SIG-M5 treated with dmso at 0.1 percent for 504 hours (cell line): Measurements from ENCODE around the gene KRT76.
"Not testable (repeated sequence)": the region's sequence is repeated elsewhere in the genome, so short reads cannot be mapped to it uniquely, and the experiment has no call there.

ENCODE experiments used
- DNase-seq: peaks from one replicate; lab custom pipeline; 2025; ENCODE audit not compliant: unreplicated experiment; lab: John Stamatoyannopoulos, UW

The KRT76 gene

DNA sequence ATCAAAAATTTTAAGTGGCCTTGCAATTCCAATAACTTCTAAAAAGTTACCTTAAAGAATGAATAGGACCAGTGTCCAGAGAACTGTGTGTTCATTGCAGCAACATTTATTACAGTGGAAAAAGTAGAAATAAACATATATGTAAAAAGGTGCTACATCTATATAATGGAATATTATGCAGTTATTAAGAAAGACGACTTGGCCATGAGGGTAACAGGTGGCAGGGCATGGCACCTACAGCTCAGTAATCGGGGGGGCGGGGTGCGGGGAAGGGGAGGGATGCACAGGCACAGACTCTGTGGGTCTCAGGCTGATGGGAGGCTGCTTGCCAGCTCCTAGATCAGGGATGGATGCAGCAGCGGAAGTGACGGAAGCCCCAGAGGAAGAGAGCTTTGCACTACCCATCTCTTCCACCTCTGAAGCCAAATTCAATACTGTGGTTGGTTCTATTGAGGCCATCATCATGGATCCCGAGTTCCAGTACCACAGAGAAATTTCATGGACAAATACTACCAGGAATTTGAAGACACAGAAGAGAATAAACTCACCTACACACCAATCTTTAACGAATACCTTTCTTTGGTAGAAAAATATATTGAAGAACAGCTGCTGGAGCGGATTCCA is 14.0 kb downstream of the KRT76 start:
- no peak for DNase-seq

DNA sequence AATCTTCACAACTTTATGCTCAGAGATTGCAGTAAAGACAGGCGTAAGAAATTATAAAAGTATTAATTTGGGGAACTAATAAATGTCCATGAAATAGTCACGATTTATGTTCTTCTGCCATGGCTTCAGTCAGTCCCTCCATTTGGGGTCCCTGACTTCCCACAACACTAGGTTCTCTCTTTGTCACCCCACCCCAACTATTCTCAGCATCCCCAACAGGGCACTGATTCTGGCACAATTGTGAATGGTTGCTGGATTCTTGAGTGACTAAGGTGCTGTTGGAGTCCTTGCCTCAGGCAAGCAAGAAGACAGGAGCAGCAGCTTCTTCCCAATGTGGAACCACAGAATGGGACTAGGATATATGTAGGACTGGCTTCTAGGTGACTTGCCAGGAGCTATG is 15.3 kb downstream of the KRT76 start:
- DNase-seq, result no peak

DNA sequence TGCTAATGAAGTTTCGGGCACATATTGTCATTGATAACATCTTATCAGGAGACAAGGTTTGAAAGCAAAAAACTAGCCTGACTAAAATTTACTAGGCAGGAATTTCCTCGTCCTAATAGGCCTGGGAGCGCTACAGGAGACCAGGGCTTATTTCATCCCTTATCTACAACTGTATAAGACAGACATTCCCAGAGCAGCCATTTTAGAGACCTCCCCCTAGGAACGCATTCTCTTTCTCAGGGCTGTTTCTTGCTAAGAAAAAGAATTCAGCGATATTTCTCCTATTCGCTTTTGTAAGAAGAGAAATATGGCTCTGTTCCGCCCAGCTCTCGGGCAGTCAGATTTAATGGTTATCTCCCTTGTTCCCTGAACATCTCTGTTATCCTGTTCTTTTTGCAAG is 15.9 kb downstream of the KRT76 start:
- DNase-seq, result not testable (repeated sequence)

DNA sequence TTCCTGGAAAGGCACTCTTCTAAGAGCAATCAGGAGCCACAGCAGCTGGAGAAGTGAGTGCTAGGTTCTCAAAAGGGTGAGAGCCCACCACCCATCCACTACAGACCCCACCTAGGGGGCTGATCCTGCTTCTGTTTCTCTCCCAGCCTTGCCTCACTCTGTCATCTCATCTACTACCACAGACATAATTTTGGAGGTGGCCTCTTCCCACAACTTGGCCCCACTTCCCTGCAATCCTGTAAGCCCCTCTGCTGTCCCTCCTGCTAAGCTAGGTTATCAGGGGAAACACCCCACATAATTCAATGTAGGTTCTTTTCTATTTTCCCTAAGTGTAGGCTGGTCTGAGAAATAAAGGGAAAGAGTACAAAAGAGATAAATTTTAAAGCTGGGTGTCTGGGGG is 16.5 kb downstream of the KRT76 start:
- no peak for DNase-seq

DNA sequence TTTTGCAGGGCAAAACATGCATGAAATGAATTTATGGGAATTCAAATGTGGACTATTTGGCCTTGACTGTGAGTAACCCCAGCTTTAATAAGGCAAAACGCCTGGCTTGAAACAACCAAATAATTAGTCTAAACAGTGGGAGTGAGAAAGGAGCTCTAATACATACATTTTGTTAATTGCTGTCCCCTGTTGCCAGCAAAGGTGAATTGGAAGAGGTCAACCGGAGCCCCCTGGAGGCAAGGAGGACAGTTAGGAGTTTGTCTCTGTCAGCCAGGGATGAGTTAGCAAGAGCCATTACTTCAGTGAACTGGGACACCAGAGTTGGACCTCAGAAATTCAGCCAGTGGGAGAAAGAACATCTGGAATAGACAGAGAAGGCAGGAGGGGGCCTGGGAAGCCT is 17.4 kb downstream of the KRT76 start:
- no peak for DNase-seq

DNA sequence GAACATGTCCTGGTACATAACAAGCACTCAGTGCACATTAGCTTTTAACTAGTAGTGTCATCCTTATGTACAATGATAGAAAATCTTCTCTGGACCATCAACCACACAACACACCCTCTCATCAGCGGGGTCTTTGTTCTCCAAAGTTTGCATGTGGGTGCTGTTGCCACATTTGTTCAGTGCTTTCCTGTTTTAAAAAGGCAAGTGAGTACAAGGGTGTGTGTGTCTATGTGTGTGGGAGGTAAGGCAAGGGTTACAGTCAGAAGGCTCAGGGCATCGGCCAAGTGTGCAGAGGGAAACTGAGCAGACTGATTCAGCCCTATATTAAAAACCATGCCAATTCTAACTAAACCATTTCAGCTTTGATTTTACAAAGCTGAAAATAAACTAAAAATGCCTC is 17.9 kb downstream of the KRT76 start:
- no peak for DNase-seq

DNA sequence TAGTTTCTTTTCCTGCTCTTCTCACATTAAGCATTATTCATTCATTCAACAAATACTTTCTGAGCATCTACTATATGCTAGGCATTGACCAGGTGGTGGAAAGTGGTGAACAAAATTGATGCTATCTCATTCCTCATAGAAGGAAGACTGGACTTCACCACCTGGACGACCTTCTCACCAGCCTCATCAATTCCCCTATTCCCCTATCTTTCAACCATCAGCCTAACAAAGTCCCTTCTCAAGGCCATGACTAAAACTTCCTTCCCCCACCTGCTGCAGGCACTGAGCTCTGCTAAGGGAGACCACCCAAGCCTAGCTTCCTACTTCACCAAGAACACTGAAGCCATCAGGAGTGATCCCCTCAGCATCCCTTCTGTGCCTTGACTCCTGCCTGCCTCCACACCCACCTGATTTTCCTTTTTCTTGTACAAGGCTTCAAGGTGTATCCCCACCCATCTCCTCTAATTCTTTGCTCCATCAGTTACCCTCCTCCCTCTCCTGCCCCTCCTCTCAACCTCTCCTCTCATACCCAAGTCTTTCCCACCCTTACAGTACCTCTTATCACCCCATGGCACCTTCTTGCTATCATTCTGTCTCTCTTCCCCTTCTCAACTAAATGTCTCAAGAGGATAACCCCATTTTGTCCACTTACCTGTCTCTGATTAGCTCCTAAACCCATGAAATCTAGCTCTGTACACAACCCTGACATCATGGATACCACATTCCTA is 19.5 kb downstream of the KRT76 start:
- no peak for DNase-seq

DNA sequence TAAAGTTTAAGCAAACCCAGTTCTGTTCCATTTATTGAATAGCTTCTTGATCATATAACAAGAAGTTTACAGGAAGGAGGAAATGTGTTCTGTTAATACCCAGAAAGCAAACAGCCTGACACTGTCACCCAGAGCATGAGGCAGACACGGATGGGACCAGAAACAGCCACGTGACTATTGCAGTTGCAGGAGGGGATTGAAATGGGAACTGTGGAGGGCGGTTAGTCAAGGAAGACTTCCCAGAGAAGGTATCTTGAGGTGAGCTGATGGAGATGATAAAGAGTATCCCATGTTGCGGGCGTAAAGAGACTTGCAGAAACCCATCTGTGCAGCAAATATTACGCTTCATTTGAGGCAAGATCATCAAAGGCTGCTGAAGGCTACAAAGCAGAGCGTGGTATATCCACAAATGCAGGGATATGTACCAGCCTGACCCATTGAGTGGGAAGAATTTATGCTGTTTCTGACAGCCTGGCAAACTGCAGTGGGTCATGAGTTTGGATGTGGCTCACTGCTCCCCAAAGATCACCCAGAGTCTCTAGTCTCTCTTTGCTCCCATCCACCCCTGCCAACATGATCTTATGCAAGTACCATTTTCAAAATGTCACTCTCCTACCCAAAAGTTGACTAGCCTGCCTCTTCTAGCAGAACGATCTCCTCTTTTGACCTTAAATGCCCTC is 20.7 kb downstream of the KRT76 start:
- DNase-seq, result no peak

DNA sequence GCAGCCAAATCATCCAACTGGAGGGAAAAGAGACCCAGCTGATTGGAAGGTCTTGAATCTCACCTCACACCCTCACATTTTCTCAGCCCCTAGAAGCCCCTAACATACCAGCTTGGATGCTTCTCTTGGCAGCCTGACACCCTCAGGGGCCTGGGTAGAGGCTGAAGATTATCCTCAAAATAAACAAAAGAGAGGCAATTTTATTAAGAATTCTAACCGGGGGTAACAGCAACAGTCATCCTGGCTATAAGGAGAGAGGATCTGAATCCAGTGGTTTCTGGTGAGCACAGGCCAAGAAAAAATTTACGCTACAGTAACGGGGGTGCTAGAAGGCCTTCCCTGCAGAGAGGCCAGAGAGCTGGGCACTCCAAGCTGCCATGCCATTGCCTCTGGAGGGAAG is 21.6 kb downstream of the KRT76 start:
- no peak for DNase-seq

DNA sequence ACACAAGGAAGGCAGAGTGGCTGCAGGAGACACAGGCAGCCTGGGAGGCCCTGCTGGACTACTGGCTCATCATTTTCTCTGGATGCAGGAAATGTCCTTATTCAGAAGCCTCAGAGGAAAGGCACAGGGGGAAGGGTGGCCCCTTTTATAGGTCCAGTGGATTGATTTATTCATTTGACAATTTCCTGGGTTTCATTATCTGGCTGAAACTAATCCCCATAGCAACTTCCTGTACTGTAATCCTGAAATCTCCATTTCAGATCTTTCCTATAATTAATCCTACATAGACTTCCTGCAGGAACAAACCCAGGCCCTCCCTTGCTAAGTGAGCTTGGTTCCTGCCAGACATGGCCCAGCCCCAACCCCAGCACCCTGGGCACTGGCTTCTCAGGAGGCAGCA is 23.0 kb downstream of the KRT76 start:
- no peak for DNase-seq

DNA sequence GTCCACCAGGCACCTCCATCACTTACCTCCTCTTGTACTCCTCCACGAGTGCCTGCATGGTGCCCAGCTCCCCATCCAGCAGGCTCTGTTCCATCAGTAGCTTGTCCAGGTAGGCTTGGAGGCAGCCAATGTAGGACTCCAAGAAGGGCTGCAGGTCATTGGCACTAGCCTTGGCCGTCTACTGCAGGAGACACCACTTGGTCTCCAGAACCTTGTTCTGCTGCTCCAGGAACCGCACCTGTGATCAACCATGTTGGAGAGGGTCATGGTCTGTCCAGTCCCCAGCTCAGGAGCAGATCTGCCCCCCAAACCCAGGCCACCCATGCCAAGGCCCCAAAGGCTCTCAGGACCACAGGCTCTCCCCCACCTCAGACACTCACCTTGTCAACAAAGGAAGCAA is 23.9 kb downstream of the KRT76 start:
- DNase-seq, result no peak

DNA sequence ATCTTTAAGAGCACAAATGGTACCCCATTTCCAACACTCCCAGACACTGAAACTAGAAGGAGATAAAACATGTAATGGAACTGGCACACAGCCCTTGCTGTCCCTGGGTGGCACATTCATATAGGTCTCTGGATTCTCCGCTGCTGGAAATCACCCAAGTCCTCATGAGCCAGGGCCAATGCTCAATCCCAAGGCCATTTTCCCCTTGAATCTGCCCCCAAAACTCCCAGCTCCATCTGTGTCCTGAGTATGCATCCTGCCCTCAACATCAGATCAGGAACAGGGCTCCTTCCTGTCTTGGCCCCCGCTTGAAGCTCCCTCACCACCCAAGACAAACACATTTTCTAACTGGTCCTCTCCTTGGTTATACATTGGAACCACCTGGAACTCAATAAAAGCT is 24.6 kb downstream of the KRT76 start:
- no peak for DNase-seq

DNA sequence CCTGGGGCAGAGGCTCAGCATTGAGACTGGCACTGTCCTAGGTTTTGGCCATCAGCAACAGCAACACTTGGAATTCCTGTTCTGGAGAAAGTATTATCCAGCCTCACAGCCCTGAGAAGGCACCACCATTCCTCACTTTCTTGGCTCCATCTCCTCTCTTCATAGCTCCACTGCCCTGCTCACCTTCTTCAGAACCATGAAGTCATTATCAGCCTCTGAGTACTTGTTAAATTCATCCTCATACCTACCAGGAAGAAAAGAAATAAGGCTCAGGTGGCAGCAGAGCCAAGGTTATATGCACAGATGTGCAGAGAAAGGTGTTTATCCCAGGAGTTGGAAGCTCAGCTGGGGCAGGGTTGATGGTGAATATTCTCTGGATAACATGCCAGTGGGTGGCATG is 25.4 kb downstream of the KRT76 start:
- DNase-seq, result no peak

DNA sequence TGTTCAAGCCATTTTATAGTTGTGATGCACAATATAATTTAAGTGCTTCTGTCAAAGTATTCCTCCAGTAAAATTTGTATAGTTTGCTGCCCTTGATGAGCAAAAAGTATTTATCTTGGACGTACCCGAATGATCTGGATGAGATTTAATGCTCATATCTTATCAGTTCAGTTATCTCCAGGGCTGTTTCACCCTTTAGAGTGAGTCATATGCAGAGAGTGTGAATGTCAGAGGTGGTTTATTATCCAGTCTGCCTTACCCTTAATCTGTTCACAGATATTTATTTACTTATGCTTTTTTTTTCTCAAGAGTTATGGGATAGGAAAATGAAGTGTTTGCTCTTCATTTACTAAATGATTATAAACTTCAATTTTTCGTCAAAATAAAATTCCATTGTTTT is 26.6 kb downstream of the KRT76 start:
- not testable (repeated sequence) for DNase-seq

DNA sequence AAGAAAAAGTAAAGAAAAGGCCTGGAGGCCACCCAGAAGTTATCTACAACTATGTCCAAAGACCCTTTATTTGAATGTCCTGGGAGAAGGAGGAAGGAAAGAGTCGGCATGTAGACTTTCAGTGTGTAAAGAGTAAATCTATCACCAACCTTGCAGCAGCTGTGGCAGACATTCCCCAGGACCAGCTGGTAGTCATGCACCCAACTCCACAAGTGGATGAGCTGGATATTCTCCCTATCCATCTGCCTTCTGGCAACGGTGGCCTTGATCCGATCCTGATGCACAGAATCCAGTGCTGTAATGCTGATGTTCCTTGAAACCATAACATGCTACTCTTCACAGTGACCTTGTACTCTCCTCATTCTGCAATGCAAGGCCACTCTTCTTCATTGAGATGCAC is 27.3 kb downstream of the KRT76 start:
- DNase-seq, result no peak

DNA sequence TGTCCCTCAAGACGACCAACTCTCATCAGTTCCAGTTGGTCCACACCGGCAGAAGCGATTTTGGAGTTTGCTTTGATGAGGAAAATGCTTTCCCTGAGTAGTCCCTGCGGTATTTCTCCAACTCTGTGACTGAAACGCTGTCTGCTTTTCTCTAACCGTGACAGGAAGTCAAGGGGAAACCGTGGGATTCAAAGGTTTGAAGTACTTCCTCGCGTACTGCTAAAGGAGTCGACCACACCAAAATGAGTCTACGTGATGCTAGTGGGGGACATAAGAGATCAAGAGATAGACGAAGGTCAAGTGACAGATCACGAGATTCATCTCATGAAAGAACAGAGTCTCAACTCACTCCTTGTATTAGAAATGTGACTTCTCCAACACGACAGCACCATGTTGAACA is 28.6 kb downstream of the KRT76 start:
- no peak for DNase-seq

DNA sequence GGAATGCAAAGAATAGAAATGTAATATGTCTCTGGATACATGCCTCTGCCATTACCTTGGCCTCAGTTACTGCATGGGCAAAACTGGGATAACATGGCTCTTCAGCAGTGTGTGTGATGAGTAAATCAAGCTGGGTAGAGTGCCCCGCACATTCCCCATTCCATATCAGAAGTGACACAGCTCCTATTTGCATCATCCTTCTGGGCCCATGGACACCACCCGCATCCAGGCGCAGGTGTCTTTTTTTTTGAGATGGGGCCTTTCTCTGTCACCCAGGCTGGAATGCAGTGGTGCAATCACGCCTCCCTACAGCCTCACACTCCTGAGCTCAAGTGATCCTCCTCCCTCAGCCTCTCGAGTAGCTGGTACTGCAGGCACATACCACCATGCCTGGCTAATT is 31.6 kb downstream of the KRT76 start:
- DNase-seq, result no peak

DNA sequence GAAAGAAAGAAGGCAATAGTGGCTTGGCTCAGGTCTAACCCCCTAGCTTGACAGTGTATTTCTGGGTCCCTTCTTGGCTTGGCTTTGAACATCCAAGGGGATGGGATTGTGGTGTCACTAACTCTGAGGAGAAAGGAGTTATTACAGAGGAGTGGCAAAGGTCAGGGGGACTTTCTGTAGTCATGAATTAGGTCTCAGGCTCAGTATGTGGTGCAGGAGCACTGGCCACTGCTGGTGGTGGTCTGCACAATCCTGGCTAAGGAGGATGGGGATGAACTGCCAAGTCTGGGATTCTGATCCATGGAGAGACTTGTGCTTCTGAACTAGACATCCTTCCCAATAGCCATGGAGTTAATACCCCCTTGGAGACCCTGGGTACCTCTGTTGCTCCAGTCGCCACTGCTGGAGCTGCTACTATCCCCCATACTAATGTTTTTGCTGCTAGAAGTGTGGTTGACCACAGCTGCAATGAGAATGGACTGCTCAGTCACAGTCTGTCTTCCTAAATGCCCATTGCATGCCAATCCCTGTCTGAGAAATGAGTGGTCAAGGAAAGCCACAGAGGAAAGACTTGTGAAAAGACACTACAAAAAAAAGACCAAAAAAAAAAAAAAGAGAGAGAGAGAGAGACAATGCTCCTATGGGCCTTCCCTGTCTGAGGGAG is 32.5 kb downstream of the KRT76 start:
- no peak for DNase-seq

DNA sequence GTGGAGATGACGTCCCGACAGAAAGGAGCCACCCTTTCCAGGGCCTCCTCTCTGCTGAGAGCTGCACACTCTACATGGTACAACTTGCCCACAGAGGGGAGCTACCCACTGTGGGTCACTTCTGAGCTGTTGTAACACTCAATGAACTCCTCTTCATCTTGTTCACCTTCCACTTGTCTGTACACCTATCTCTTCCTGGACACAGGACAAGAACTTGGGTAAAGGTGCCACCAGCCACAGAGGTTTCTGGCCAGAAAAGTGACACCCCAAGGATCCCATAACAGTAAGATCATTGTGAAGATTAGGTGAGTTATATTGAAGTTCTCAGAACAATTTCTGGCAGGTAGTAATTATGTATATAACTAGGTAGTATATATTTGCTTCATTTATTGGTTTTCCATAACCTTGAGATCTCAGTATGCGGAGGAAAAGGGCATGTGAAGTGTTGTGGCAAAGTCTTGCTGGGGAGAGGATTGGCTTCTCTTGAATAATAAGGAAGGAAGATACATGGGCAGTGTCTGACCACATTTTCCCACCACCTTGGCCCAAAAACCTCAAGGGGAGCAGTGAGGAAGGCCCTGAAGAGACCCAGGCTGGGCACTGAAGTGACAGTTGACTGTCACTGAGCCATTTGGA is 34.2 kb downstream of the KRT76 start:
- DNase-seq, result no peak

DNA sequence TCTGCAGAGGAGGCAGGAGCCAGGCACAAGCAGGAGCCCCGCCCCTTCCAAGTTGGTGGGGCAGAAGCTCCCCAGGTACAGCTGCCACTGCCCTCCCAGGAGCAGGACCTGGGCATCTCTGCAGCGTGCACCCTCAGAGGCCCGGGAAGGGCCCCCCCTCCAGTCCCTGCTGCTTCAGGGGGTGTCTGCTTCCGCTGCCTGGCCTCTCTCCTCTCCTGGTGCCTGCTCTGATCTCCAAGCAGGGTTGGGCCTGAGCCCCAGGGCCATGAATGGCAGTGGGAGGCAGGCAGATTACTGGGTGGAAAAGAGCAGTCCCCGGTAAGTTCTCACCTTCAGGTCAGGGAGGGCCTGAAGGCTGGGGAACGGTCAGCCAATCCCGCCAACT is 35.0 kb downstream of the KRT76 start:
- DNase-seq, result no peak

DNA sequence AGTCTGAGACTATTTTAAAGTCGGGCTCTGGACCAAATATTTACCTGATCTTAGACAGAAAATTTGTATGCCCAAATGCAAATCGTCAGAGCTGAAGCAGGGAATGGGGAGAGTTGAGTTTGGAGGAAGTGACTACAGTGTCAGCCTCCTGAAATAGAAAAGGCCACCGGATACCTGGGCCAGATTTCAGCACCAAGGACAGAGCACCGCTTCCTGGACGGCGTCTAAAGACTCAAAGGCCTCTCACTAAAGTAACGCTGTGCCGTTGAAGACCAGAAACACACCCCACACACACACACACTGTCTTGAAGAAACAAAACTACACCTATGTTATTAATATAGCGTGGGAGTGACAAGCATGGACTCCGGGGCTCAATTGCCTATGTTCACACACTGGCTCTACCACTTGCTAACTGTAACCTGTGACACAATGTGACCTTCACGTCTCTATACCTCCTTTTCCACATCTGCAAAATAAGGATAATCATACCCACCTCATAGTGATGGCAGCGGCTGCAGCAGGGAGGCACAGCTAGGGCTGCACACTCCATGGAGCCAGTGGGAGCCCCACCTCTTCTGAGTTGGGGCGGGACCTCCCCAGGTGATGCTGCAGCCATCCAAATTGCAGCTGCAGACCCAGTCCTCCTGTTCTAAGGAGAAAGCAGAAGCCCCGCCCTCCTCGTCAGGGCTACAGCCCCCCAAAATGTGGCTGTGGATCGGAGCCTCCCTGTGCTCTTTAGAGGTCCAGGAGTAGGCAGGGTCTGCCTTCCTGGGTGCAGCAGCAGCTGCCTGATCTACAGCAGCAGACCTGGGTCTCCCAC is 35.6 kb downstream of the KRT76 start:
- peak; percentile 41 for DNase-seq
